IMR-90 (cell line): Measurements from ENCODE around the gene HMGN4. TPM values are rescaled to one million over a fixed set of nuclear protein-coding genes. Genes with fewer than 3 reads are reported as not detected.

ENCODE experiments used
- ATAC-seq: fragments of 200-7000 bp; cut with Tn5 transposase; 2 replicates; pipeline ENCODE4 v1.9.1; 2020; ENCODE audit warnings: low read depth, mild to moderate bottlenecking, moderate library complexity
- BruUV-seq: library from RNA; stranded (reverse); fragments of 400-500 nt; replicated peaks from 2 replicates; lab custom pipeline; 2021; lab: Mats Ljungman, UMichigan
- CTCF ChIA-PET: fragments of 300-600 bp; formaldehyde crosslinking; extraction: SDS; loops from one replicate; lab custom pipeline; 2021; ENCODE audit warnings: antibody characterized with exemption; lab: Yijun Ruan, JAX
- POLR2A ChIA-PET: fragments of 300-600 bp; sonication (Branson Sonifier 250); formaldehyde crosslinking; loops from one replicate; lab custom pipeline; 2022; ENCODE audit warnings: antibody characterized with exemption; ENCODE audit not compliant: unreplicated experiment; lab: Charles Lee
- DNase-seq: peaks from one replicate; pipeline ENCODE4 v3.0.0; 2013
- H2AFZ ChIP-seq: replicated peaks from 2 replicates; pipeline ENCODE3; 2013; ENCODE audit warnings: low read length, mild to moderate bottlenecking; ENCODE audit not compliant: poor library complexity
- H2AK5ac ChIP-seq: 2 replicates; pipeline ENCODE4 v1.6.1; 2013; ENCODE audit warnings: low read depth, low read length, inconsistent platforms
- H2AK9ac ChIP-seq: replicated peaks from 2 replicates; pipeline ENCODE3; 2013; ENCODE audit warnings: mild to moderate bottlenecking, low read depth, low read length, moderate library complexity; ENCODE audit not compliant: poor library complexity
- H2BK120ac ChIP-seq: 2 replicates; pipeline ENCODE4 v1.6.1; 2013; ENCODE audit warnings: low read depth, low read length, inconsistent platforms
- H2BK15ac ChIP-seq: 3 replicates; pipeline ENCODE4 v1.6.1; 2013; ENCODE audit warnings: low read depth, low read length, inconsistent platforms
- H2BK20ac ChIP-seq: 2 replicates; pipeline ENCODE4 v1.6.1; 2013; ENCODE audit warnings: low read depth, mild to moderate bottlenecking, inconsistent platforms, low read length, moderate library complexity
- H2BK5ac ChIP-seq: 2 replicates; pipeline ENCODE4 v1.6.1; 2013; ENCODE audit warnings: mild to moderate bottlenecking, low read depth, low read length, inconsistent platforms; ENCODE audit not compliant: poor library complexity, severe bottlenecking
- H3K14ac ChIP-seq: replicated peaks from 2 replicates; pipeline ENCODE4 v1.6.1; 2013; ENCODE audit warnings: low read depth, low read length, inconsistent platforms
- H3K18ac ChIP-seq: 2 replicates; pipeline ENCODE4 v1.6.1; 2013; ENCODE audit warnings: low read depth, low read length, control low read depth
- H3K23ac ChIP-seq: 2 replicates; pipeline ENCODE4 v1.6.1; 2013; ENCODE audit warnings: low read depth, low read length, inconsistent platforms
- H3K27ac ChIP-seq: 2 replicates; pipeline ENCODE4 v1.5.1; 2013; ENCODE audit warnings: mild to moderate bottlenecking, control low read depth, low read length; ENCODE audit not compliant: insufficient read depth
- H3K27me3 ChIP-seq: 2 replicates; pipeline ENCODE4 v1.6.1; 2013; ENCODE audit warnings: low read length; ENCODE audit not compliant: control insufficient read depth, insufficient read depth
- H3K36me3 ChIP-seq: 2 replicates; pipeline ENCODE4 v1.6.1; 2013; ENCODE audit warnings: low read length, mixed read lengths; ENCODE audit not compliant: control insufficient read depth, insufficient read depth
- H3K4ac ChIP-seq: 2 replicates; pipeline ENCODE4 v1.6.1; 2013; ENCODE audit warnings: low read depth, low read length, inconsistent platforms
- H3K4me1 ChIP-seq: 2 replicates; pipeline ENCODE4 v1.6.1; 2013; ENCODE audit warnings: low read length, mixed read lengths; ENCODE audit not compliant: control insufficient read depth, insufficient read depth
- H3K4me2 ChIP-seq: 2 replicates; pipeline ENCODE4 v1.6.1; 2013; ENCODE audit warnings: low read depth, mild to moderate bottlenecking, control low read depth, low read length, moderate library complexity
- H3K4me3 ChIP-seq: 2 replicates; pipeline ENCODE4 v1.5.1; 2013; ENCODE audit warnings: low read depth, mild to moderate bottlenecking, control low read depth, low read length, moderate library complexity; ENCODE audit not compliant: insufficient read depth
- H3K56ac ChIP-seq: 2 replicates; pipeline ENCODE4 v1.6.1; 2013; ENCODE audit warnings: low read length, inconsistent platforms; ENCODE audit not compliant: insufficient read depth; ENCODE audit errors: extremely low read depth
- H3K79me1 ChIP-seq, 2 experiments: 2 replicates each; pipeline ENCODE4 v1.6.1; 2013; ENCODE audit warnings: low read length in 2 of 2, inconsistent platforms in 1 of 2, low read depth in 1 of 2
- H3K9ac ChIP-seq: 2 replicates; pipeline ENCODE4 v1.6.1; 2013; ENCODE audit warnings: low read depth, low read length, control low read depth
- H3K9me1 ChIP-seq: 2 replicates; pipeline ENCODE4 v1.6.1; 2013; ENCODE audit warnings: low read length, inconsistent platforms; ENCODE audit not compliant: insufficient read depth
- H3K9me3 ChIP-seq: 2 replicates; pipeline ENCODE4 v1.6.1; 2013; ENCODE audit warnings: low read length; ENCODE audit not compliant: control insufficient read depth, insufficient read depth
- H4K20me1 ChIP-seq: 2 replicates; pipeline ENCODE4 v1.6.1; 2013; ENCODE audit warnings: low read length, inconsistent platforms; ENCODE audit not compliant: insufficient read depth
- H4K5ac ChIP-seq: 2 replicates; pipeline ENCODE4 v1.6.1; 2013; ENCODE audit warnings: mild to moderate bottlenecking, low read depth, low read length, control low read depth
- H4K8ac ChIP-seq, 2 experiments: 2 replicates each; pipeline ENCODE4 v1.6.1; 2013; ENCODE audit warnings: low read depth in 2 of 2, low read length in 2 of 2, control low read depth in 1 of 2, inconsistent platforms in 1 of 2
- H4K91ac ChIP-seq: 2 replicates; pipeline ENCODE4 v1.6.1; 2013; ENCODE audit warnings: low read depth, low read length, inconsistent platforms; ENCODE audit not compliant: insufficient read depth
- CEBPB ChIP-seq: IDR thresholded peaks from 2 replicates; pipeline ENCODE4 v1.6.1; 2012; ENCODE audit warnings: low read depth, low read length, improper control_type of control experiment
- CHD1 ChIP-seq: IDR thresholded peaks from 2 replicates; pipeline ENCODE4 v1.6.1; 2012; ENCODE audit warnings: low read depth, low read length, improper control_type of control experiment
- CTCF ChIP-seq: conservative IDR thresholded peaks from 2 replicates; pipeline ENCODE4 v1.5.1; 2012; ENCODE audit warnings: mild to moderate bottlenecking, low read depth, low read length, improper control_type of control experiment
- MAFK ChIP-seq: IDR thresholded peaks from 2 replicates; pipeline ENCODE4 v1.6.1; 2012; ENCODE audit warnings: low read depth, low read length, improper control_type of control experiment
- MXI1 ChIP-seq: IDR thresholded peaks from 2 replicates; pipeline ENCODE4 v1.6.1; 2012; ENCODE audit warnings: low read depth, mild to moderate bottlenecking, low read length, moderate library complexity, borderline replicate concordance
- NFE2L2 ChIP-seq: fragments of 150-350 bp; IDR thresholded peaks from 2 replicates; pipeline ENCODE4 v1.6.1; 2016; ENCODE audit warnings: low read depth, mild to moderate bottlenecking, low read length
- RAD21 ChIP-seq: IDR thresholded peaks from 2 replicates; pipeline ENCODE4 v1.6.1; 2012; ENCODE audit warnings: low read length, improper control_type of control experiment
- WGBS, 2 experiments: methylation state at CpG; one replicate each; pipeline versions ENCODE4 v1.1.5 to v1.1.7; 2013; ENCODE audit warnings: missing lambda C conversion rate in 2 of 2; ENCODE audit not compliant: insufficient read length in 1 of 2; ENCODE audit errors: extremely low coverage in 2 of 2; 5-methylcytosine and 5-hydroxymethylcytosine counted together
- dilution Hi-C: fragments of 300-500 bp; cut with HindIII; formaldehyde crosslinking; loops from one replicate; pipeline ENCODE4 v1.14.3; 2018; ENCODE audit warnings: low sequenced_read_pairs; ENCODE audit not compliant: unreplicated experiment
- in situ Hi-C: fragments of 300-500 bp; cut with MboI; formaldehyde crosslinking; loops from 3 replicates; pipeline ENCODE4 v1.14.3; 2019; ENCODE audit warnings: low sequenced_read_pairs, inconsistent platforms, mixed read lengths
- intact Hi-C: fragments of 100-400 bp; cut with micrococcal nuclease; formaldehyde crosslinking; loops from 2 replicates; pipeline ENCODE4 v1.10.0; 2022
- polyA plus RNA-seq, 3 experiments: library from polyadenylated mRNA; depleted of rRNA; stranded (reverse); fragments of >200 nt; gene quantifications; 2 replicates each; pipeline ENCODE4 v1.2.3, GENCODE V29; 2012; ENCODE audit warnings: low replicate concordance in 1 of 3
- total RNA-seq: library from RNA; depleted of rRNA; stranded (reverse); fragments of >200 nt; gene quantifications from 2 replicates; pipeline ENCODE4 v1.2.3, GENCODE V29; 2012

The HMGN4 gene
- total and polyA plus RNA-seq, 2 of the 4 experiments (the other 2 are of a cell fraction): 46.4 to 50.2 TPM

- no TSS peak for BruUV-seq
- peaks cover 5% of the 10 kb centered on the region; the same call in 1 of the 2 replicates for H3K4me1 ChIP-seq
- POLR2A ChIA-PET: no interaction called here
- ATAC-seq (no peak), DNase-seq (no peak)
- no peak overlapping the region for H4K5ac ChIP-seq
- H2BK5ac ChIP-seq: no peak overlapping the region
- no peaks in the 10 kb centered on the region for H4K20me1 ChIP-seq
- no peak overlapping the region for H4K91ac ChIP-seq
- CTCF ChIA-PET: no interaction called here
- H2AK5ac ChIP-seq: no peak overlapping the region
- no peak overlapping the region for H2BK20ac ChIP-seq
- intact Hi-C loops: no loop called here
- no peak for TF ChIP-seq CEBPB
- no peak for TF ChIP-seq RAD21
- TF ChIP-seq NFE2L2: no peak
- no peak for TF ChIP-seq CHD1
- no peak for TF ChIP-seq MXI1
- no peak for TF ChIP-seq MAFK
- no peak for TF ChIP-seq CTCF
- no peak overlapping the region for H3K23ac ChIP-seq
- no peak overlapping the region for H3K9ac ChIP-seq
- dilution Hi-C loops: no loop called here
- no peak overlapping the region for H3K4me3 ChIP-seq
- H4K8ac ChIP-seq: no peak overlapping the region
- H3K9me3 ChIP-seq: no peaks in the 10 kb centered on the region
- no peaks in the 10 kb centered on the region for H3K27me3 ChIP-seq
- no peak overlapping the region for H3K4ac ChIP-seq
- no peak overlapping the region for H2BK15ac ChIP-seq
- H3K18ac ChIP-seq: no peak overlapping the region
- H3K27ac ChIP-seq: no peak overlapping the region
- no CpG with 5 or more reads among the region's 2 CpGs for WGBS, 2 experiments
- H2AFZ ChIP-seq: no peak overlapping the region
- H3K79me1 ChIP-seq: peaks cover 0 to 7% of the 10 kb centered on the region in 2 experiments; a peak in 2 of 4 replicates
- H2BK120ac ChIP-seq: no peak overlapping the region
- in situ Hi-C loops: no loop called here
- H3K14ac ChIP-seq: no peak overlapping the region
- H2AK9ac ChIP-seq: no peak overlapping the region
- no peaks in the 10 kb centered on the region for H3K9me1 ChIP-seq
- no peaks in the 10 kb centered on the region for H3K36me3 ChIP-seq
- H3K4me2 ChIP-seq: no peak overlapping the region
- H3K56ac ChIP-seq: no peak overlapping the region
Observed at GRCh38 chr6:26525838-26526237, 12.3 kb upstream of the HMGN4 start.
